Type B pancreatic cell (in vitro differentiated cells): ENCODE measurements around the gene TSSK2. TPM values are rescaled to one million over a fixed set of nuclear protein-coding genes. Genes with fewer than 3 reads are reported as not detected.

Experiments used
- DNase-seq: peaks from one replicate; pipeline ENCODE4 v3.0.0; 2021; ENCODE audit warnings: mixed read lengths; ENCODE audit not compliant: unreplicated experiment; ENCODE audit errors: extremely low spot score
- H3K27ac Mint-ChIP-seq: 2 replicates; pipeline ENCODE4 v1.8.0; 2021; ENCODE audit warnings: mild to moderate bottlenecking, mixed read lengths
- H3K27me3 Mint-ChIP-seq: 2 replicates; pipeline ENCODE4 v1.8.0; 2021; ENCODE audit warnings: mixed read lengths
- H3K36me3 Mint-ChIP-seq: 2 replicates; pipeline ENCODE4 v1.8.0; 2021; ENCODE audit warnings: mixed read lengths
- H3K4me1 Mint-ChIP-seq: one replicate; pipeline ENCODE4 v1.8.0; 2021; ENCODE audit warnings: mixed read lengths; ENCODE audit not compliant: unreplicated experiment
- H3K4me3 Mint-ChIP-seq: 2 replicates; pipeline ENCODE4 v1.8.0; 2021; ENCODE audit warnings: mild to moderate bottlenecking, mixed read lengths
- H3K9me3 Mint-ChIP-seq: 2 replicates; pipeline ENCODE4 v1.8.0; 2021; ENCODE audit warnings: mixed read lengths
- total RNA-seq: library from RNA; stranded (reverse); gene quantifications from 2 replicates; pipeline ENCODE4 v1.2.1, GENCODE V29; 2021; ENCODE audit warnings: low replicate concordance
- TF ChIP-seq, protein P1 (sequence below): fragments of 200-600 bp; sonication (generic); conservative IDR thresholded peaks from 2 replicates; pipeline ENCODE4 v1.5.0; 2021; ENCODE audit warnings: antibody characterized with exemption, mild to moderate bottlenecking

TSSK2 gene
- total RNA-seq, 1 donor from 2014 or later, result not detected

DNA sequence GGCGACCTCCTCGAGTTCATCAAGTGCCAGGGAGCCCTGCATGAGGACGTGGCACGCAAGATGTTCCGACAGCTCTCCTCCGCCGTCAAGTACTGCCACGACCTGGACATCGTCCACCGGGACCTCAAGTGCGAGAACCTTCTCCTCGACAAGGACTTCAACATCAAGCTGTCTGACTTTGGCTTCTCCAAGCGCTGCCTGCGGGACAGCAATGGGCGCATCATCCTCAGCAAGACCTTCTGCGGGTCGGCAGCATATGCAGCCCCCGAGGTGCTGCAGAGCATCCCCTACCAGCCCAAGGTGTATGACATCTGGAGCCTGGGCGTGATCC lies 542 bp downstream of the TSSK2 start:
- H3K9me3 Mint-ChIP-seq, result no peaks in the 10 kb centered on the region
- DNase-seq, result no peak
- no peaks in the 10 kb centered on the region for H3K4me1 Mint-ChIP-seq
- peaks cover 11% of the 10 kb centered on the region for H3K36me3 Mint-ChIP-seq
- H3K4me3 Mint-ChIP-seq, result no peak overlapping the region
- H3K27me3 Mint-ChIP-seq, result no peaks in the 10 kb centered on the region
- TF ChIP-seq, protein P1, sequence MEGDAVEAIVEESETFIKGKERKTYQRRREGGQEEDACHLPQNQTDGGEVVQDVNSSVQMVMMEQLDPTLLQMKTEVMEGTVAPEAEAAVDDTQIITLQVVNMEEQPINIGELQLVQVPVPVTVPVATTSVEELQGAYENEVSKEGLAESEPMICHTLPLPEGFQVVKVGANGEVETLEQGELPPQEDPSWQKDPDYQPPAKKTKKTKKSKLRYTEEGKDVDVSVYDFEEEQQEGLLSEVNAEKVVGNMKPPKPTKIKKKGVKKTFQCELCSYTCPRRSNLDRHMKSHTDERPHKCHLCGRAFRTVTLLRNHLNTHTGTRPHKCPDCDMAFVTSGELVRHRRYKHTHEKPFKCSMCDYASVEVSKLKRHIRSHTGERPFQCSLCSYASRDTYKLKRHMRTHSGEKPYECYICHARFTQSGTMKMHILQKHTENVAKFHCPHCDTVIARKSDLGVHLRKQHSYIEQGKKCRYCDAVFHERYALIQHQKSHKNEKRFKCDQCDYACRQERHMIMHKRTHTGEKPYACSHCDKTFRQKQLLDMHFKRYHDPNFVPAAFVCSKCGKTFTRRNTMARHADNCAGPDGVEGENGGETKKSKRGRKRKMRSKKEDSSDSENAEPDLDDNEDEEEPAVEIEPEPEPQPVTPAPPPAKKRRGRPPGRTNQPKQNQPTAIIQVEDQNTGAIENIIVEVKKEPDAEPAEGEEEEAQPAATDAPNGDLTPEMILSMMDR, result no peak
- H3K27ac Mint-ChIP-seq, result no peak overlapping the region

DNA sequence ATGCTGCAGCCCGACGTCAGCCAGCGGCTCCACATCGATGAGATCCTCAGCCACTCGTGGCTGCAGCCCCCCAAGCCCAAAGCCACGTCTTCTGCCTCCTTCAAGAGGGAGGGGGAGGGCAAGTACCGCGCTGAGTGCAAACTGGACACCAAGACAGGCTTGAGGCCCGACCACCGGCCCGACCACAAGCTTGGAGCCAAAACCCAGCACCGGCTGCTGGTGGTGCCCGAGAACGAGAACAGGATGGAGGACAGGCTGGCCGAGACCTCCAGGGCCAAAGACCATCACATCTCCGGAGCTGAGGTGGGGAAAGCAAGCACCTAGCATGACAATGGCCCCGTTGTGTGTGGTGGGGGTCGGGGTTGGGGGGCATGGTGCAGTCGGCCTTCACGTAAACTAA lies 1.0 kb downstream of the TSSK2 start:
- Mint-ChIP-seq H3K27me3 (no peaks in the 10 kb centered on the region), H3K36me3 (peaks cover 13% of the 10 kb centered on the region), H3K9me3 (no peaks in the 10 kb centered on the region), H3K4me3 (no peak overlapping the region), H3K27ac (no peak overlapping the region), H3K4me1 (no peaks in the 10 kb centered on the region)
- TF ChIP-seq, protein P1, result no peak
- no peak for DNase-seq

DNA sequence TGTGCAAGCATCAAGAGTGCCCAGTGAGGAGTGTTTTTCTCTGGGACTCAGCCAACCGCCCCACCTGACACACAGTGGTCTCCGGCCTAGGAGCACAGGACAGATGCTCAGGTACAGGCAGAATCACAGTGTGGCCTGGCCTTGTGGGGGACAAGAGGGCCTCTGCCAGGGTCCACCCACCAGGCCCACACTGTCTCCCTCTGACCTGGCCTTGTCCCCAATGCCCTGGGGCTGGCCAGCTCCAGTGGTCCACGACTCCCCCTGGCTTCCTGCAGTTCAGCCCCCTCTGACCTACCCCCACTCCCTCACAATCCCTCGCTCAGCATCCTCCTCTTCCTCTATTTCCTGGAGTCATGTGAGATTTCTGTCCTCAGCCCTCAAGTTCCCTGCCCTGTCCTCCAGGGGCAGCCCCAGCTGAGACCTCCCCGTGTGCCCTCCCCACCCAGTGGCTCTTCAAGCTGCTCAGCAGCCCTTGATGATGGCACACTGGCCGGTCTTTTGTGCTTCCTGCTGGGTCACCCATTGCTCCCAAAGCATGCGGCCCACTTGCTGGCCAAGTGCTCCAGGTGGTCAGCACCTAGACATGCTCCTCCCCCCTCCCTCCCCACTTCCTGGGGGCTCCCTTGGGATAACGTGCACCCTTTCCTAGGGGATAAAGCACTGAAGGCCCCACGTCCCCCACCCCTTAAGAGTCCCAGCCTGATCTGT lies 1.7 kb downstream of the TSSK2 start:
- Mint-ChIP-seq H3K4me3 (no peak overlapping the region), H3K36me3 (peaks cover 13% of the 10 kb centered on the region), H3K27ac (no peak overlapping the region), H3K4me1 (no peaks in the 10 kb centered on the region), H3K9me3 (no peaks in the 10 kb centered on the region), H3K27me3 (no peaks in the 10 kb centered on the region)
- no peak for DNase-seq
- TF ChIP-seq, protein P1, result no peak

DNA sequence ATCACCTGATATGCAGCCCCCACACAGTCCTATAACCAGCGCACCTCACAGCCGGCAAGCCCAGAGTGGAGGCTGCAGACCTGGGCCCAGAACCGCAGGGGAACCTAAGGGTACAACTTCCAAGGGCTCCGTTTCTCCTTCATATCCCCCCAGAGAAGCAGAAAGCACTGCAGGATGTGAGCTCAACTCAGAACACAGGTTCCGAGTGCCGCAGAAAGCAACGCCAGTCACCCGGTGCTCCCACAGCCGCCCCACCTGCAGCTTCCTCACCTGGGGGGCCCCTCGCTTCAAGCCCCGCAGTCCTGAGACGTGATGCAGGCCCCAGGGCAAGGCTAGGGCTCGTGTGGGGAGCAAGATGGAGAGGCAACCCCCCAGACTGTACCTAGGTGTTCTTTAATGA lies 2.5 kb downstream of the TSSK2 start:
- Mint-ChIP-seq H3K36me3 (peaks cover 13% of the 10 kb centered on the region), H3K9me3 (no peaks in the 10 kb centered on the region), H3K27me3 (no peaks in the 10 kb centered on the region), H3K27ac (no peak overlapping the region), H3K4me1 (no peaks in the 10 kb centered on the region), H3K4me3 (no peak overlapping the region)
- no peak for DNase-seq
- TF ChIP-seq, protein P1, result no peak

DNA sequence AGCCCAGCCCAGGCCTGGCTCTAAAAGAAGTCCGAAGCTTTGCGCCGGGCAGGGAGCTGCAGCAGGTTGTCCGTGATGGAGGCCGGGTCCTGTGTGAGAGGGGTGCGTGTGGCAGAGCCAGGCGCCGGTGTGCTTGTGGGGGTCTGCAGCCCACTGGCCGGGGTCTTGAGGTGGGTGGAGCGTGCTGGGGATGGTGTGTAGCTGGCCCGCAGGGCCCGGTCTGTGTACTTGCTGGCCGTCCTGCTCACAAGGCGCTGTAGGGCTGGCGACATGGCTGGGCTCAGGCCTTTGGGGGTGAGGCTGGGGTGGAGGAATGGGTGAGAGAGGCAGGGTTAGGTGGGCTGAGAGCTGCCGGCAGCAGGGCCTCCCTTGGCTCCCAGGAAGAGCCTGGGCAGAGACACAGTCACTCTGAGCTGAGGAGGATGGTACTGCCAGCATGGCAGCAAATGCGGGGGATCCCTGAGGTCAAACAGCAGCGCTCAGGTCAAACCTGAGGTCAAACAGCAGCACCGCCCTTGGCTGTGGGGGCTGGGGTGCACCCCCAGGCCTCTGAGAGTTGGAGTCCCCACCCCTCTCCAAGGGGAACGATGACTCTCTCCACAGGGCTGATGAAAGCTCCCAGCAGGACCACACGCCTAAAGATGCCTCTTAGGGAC lies 3.2 kb downstream of the TSSK2 start:
- Mint-ChIP-seq H3K27me3 (no peaks in the 10 kb centered on the region), H3K4me3 (no peak overlapping the region), H3K9me3 (no peaks in the 10 kb centered on the region), H3K4me1 (no peaks in the 10 kb centered on the region), H3K36me3 (peaks cover 13% of the 10 kb centered on the region), H3K27ac (no peak overlapping the region)
- TF ChIP-seq, protein P1, result no peak
- no peak for DNase-seq
